Erythroblast (primary cell): ENCODE data around the gene MRPL40.

Source experiments
- GATA1 ChIP-seq: IDR thresholded peaks from 2 replicates; pipeline ENCODE4 v1.6.1; 2011; ENCODE audit warnings: low read depth, mild to moderate bottlenecking, control low read depth, low read length, moderate library complexity
- POLR2A ChIP-seq: IDR thresholded peaks from 2 replicates; pipeline ENCODE4 v1.6.1; 2011; ENCODE audit warnings: mild to moderate bottlenecking, low read length

DNA sequence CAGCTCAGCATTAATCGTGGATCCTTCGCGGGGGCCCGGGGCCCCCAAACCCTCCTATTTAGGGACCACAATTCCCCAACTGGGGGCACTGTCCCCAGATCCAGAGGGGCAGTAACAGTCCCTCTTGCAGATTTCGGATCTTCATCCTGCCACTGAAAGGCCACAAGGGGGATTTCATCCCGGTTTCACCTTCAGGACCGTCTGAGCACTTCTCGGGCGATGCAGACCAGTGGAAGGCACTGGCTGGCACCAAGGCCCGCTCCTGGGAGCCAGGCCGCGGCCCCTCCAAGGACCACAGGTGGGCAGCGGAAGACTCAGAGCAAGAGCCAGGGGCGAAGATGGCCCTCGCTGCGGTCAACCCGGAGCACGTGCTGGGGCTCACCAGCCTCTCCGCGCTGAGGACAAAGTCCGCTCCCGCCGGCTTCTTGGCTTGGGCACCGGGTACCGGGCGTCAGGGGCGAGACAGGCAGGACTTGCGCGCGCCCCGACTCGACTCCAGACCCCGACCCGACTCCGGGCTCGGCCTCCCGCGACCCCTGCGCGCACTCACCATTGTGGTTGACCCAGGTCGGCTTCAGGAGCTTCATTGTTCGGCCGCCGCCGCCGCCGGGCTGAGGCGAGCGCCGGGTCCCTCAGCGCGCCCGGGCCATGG lies 1.3 kb upstream of the MRPL40 start:
- TF ChIP-seq POLR2A (no peak), GATA1 (no peak)
